Measurements from ENCODE around the gene MCF2.
"Not testable (repeated sequence)": the region's sequence is repeated elsewhere in the genome, so short reads cannot be mapped to it uniquely, and the experiment has no call there.

MCF2 gene

GRCh38 chrX:139702658-139703057 lies 5.3 kb downstream of the MCF2 start:
- Histone ChIP-seq H3K9me3 (no peaks in the 10 kb centered on the region), H3K27me3 (no peaks in the 10 kb centered on the region), H3K36me3 (no peaks in the 10 kb centered on the region), H3K4me1 (ENCODE audit: control insufficient read depth in 1 of 2, insufficient read depth in 1 of 2, low read depth in 1 of 2, low read length in 1 of 2) (no peaks in the 10 kb centered on the region), H3K4me3 (ENCODE audit: low read depth in 1 of 2, low read length in 1 of 2) (no peak overlapping the region), H3K27ac (no peak overlapping the region)
- TF ChIP-seq CTCF (IDR thresholded peaks at IDR 0.05): no peak

- H3K4me3 ChIP-seq (ENCODE audit: low read depth in 1 of 2, low read length in 1 of 2): no peak overlapping the region
- peaks cover 0 to 12% of the 10 kb centered on the region in 2 experiments for H3K4me1 ChIP-seq (ENCODE audit: control insufficient read depth in 1 of 2, insufficient read depth in 1 of 2, low read depth in 1 of 2, low read length in 1 of 2)
- no peak for TF ChIP-seq CTCF (IDR thresholded peaks at IDR 0.05)
- no peaks in the 10 kb centered on the region for H3K36me3 ChIP-seq
- peaks cover 33% of the 10 kb centered on the region for H3K27me3 ChIP-seq
- no peaks in the 10 kb centered on the region for H3K9me3 ChIP-seq
- H3K27ac ChIP-seq: no peak overlapping the region
Measured at GRCh38 chrX:139692908-139693307, 15.1 kb downstream of the MCF2 start.

GRCh38 chrX:139692506-139692849 lies 15.5 kb downstream of the MCF2 start:
- peaks cover 33% of the 10 kb centered on the region for H3K27me3 ChIP-seq
- H3K36me3 ChIP-seq: no peaks in the 10 kb centered on the region
- H3K27ac ChIP-seq: no peak overlapping the region
- peaks cover 0 to 12% of the 10 kb centered on the region in 2 experiments for H3K4me1 ChIP-seq (ENCODE audit: control insufficient read depth in 1 of 2, insufficient read depth in 1 of 2, low read depth in 1 of 2, low read length in 1 of 2)
- H3K4me3 ChIP-seq (ENCODE audit: low read depth in 1 of 2, low read length in 1 of 2): peak overlapping the region in 1 of 2 experiments; percentile 14
- TF ChIP-seq CTCF (IDR thresholded peaks at IDR 0.05): no peak
- H3K9me3 ChIP-seq: no peaks in the 10 kb centered on the region

- peak overlapping the region in 1 of 2 experiments; percentile 14 for H3K4me3 ChIP-seq (ENCODE audit: low read depth in 1 of 2, low read length in 1 of 2)
- H3K27ac ChIP-seq: no peak overlapping the region
- H3K36me3 ChIP-seq: no peaks in the 10 kb centered on the region
- no peak for TF ChIP-seq CTCF (IDR thresholded peaks at IDR 0.05)
- H3K27me3 ChIP-seq: peaks cover 33% of the 10 kb centered on the region
- peaks cover 0 to 12% of the 10 kb centered on the region in 2 experiments for H3K4me1 ChIP-seq (ENCODE audit: control insufficient read depth in 1 of 2, insufficient read depth in 1 of 2, low read depth in 1 of 2, low read length in 1 of 2)
- no peaks in the 10 kb centered on the region for H3K9me3 ChIP-seq
Measured at GRCh38 chrX:139691843-139692505, 16.0 kb downstream of the MCF2 start.

DNA sequence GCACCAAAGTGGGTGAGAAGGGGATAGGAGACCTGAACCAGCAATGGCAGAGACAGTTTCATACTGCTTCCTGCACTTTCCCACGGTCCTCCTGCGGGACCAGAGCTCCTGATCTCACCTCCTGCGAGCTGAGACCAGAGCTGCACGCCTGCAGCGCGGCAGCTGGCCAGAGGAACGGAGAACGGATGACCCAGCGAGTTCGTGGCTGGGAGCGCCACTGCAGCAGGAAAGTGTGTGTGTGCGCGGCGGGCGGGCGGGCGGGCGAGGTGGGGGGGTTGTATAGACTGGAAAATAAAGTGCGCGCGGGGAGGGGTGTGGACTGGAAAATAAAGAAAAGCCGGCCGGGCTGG lies 16.5 kb downstream of the MCF2 start:
- peaks cover 33% of the 10 kb centered on the region for H3K27me3 ChIP-seq
- no peaks in the 10 kb centered on the region for H3K36me3 ChIP-seq
- H3K9me3 ChIP-seq: no peaks in the 10 kb centered on the region
- H3K27ac ChIP-seq: no peak overlapping the region
- no peak for TF ChIP-seq CTCF (IDR thresholded peaks at IDR 0.05)
- peaks cover 0 to 12% of the 10 kb centered on the region in 2 experiments for H3K4me1 ChIP-seq (ENCODE audit: control insufficient read depth in 1 of 2, insufficient read depth in 1 of 2, low read depth in 1 of 2, low read length in 1 of 2)
- H3K4me3 ChIP-seq (ENCODE audit: low read depth in 1 of 2, low read length in 1 of 2): peak overlapping the region in 1 of 2 experiments; percentile 14

GRCh38 chrX:139685175-139685574 lies 22.8 kb downstream of the MCF2 start:
- H3K27me3 ChIP-seq; H3K4me3 ChIP-seq (ENCODE audit: low read depth in 1 of 2, low read length in 1 of 2); H3K9me3 ChIP-seq; H3K27ac ChIP-seq; H3K36me3 ChIP-seq; H3K4me1 ChIP-seq (ENCODE audit: control insufficient read depth in 1 of 2, insufficient read depth in 1 of 2, low read depth in 1 of 2, low read length in 1 of 2): not testable (repeated sequence)

Measured in neutrophil (primary cell).